HS-27A (cell line): ENCODE data around the gene POMGNT1.
"Not testable (repeated sequence)": the region's sequence is repeated elsewhere in the genome, so short reads cannot be mapped to it uniquely, and the experiment has no call there.

Source experiments
- DNase-seq: peaks from one replicate; pipeline ENCODE4 v3.0.0-alpha.2; 2012; ENCODE audit warnings: low read depth, missing footprints

POMGNT1 gene

DNA sequence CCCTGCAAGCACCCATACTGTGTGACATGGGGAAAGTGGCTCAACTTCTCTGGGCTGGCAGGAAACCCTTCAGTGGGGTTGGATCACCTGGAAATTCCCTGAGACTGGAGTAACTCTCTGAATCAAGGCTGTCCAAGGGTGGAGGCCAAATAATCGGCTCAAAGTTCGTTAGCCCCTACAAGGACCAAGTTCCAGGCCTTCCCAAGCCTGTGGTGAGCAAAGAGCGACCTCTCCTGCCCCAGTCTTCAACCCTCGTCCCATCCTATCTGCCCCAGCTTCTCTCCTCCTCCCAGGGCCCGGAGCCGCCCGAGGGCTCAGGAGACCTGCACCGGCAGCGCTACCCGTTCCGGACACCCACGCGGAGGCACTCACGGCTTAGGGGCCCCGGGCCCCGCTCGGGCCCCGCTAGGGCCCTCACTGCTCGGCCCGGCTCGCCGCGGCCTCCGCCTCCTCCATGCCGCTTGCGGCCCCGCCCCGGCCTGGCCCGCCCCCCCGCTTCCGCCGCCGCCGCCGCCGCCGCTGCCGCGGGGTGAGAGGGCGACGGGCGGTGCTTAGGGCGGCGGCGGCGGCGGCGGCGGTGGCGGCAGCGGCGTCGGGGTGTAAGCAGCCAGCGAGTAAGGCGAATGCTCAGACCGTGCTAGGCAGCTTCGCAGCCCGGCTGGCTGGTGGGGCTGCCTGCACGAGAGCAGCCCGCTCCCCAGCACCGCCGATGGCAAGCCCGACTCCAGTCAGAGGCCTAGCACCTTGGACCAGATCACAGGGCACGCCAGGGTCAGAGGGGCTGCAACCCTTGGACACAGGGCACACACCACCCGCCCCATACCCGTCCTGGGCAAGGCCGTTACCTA is at the start of gene POMGNT1:
TSS of gene POMGNT1 (minus strand) at position 471 of the 848 bp plus-strand sequence. CDS start 613 bp downstream, outside the sequence.
- DNase-seq, result no peak

DNA sequence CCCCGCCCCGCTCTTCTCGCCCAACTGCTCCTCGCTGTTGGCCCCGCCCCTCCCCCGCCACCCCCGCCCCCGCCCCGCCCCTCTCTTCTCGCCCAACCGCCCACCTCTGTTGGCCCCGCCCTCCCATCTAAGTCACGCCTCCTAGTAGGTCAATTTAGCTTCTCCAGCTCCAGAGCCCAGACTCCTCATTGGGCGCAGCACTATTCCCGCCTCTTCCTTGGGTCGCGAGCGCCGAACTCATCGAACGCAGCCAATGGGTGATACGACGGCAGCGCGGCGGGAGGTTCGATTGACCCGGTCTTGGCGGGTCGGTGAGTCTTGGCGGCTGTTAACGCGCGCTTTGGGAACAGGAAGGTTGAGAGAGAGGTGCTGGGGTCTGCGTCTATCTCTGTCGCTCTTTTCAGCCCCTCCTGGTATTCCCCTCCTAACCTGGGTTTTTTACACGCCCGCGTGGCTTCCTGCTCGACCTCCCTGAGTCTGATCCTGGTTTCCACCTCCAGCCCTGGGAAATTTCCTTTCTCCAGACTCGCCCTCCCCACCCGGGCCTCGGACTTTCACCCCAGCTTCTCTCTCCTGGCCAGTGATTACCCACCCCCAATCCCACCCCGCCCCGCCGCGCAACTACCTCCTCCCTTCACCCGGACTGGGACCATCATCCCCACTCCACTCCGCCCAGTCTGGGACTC is 49.3 kb upstream of the POMGNT1 start, which contains the start of gene RAD54L:
TSS of gene RAD54L (plus strand) at position 328 of the 686 bp plus-strand sequence. CDS start 643 bp downstream, outside the sequence.
- peak; percentile 98 for DNase-seq

DNA sequence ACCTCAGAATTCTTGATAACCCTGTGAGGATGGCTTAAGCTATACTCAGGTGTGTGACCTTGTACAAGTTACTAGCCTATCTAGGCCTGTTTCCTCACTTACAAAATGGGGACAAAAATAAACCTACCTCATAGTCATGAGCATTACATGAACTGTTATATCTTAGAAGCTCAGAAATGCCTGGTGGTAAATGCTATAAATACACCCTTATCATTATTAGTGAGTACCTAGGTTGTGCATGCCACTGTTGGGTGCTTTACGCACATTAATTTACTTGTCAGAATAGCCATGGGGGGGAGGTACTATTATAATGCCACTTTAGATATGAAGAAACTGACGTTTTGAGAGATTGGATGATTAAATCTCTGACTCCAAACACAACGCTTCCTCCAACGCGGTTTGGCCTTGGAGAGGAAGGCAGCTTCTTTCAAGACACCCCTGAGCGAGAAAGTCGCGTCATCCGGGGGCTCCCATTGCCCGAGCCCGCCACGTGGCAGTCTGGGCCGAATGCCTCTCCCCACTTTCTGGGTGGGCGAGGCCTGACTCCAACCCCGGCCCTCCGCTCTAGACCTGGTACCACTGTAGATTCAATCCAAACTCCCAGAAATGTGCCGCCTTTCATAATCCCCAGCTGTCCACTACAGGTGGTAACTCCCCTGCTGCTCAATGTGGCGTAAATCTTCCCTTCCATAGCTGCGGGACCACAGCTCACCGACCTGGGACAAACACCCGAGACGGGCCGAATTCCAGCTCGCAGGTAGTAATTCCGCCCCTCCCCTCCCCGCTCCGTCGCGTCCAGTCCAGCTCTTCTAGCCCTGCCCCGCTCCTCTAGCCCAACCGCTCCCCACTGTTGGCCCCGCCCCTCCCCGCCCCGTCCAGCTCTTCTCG is 48.6 kb upstream of the POMGNT1 start:
- DNase-seq, result no peak

DNA sequence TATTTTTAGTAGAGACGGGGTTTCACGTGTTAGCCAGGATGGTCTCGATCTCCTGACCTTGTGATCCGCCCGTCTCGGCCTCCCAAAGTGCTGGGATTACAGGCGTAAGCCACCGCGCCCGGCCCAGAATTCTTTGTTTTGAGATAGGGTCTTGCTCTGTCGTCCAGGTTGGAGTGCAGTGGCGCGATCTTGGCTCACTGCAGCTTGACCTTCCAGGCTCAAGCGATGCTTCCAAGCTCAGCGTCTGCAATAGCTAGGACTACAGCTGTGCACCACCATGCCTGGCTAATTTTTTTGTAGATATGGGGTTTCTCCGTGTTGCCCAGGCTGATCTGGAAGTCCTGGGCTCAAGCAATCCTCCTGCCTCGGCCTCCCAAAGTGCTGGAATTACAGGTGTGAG is 47.9 kb upstream of the POMGNT1 start:
- DNase-seq, result not testable (repeated sequence)

DNA sequence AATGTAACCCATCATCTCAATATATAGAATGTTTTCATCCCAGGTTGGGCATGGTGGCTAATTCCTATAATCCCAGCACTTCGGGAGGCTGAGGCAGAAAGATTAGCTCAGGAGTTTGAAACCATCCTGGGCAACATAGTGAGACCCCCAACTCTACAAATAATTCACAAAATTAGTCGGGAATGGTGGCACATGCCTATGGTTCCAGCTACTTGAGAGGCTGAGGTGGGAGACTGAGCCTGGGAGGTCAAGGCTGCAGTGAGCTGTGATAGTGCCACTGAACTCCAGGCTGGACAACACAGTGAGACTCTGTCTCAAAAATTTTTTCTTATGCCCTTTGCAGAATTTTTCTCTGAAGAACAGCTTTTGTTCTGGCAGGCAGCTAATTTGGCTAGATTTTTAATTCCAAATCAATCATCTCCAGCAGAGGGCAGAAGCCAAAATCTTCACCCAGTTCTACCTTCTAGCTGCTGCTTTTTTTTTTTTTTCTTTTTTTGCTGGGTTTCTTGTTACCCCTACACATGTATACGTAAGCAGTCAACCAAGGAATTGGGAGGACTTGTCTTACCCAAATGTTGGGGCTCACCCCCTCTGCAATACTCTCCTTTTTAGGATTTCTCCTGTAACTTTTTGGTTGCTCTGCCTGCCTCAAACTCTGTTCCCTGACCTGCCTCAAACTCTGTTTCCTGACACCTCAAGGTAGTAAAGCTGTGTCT is 46.6 kb upstream of the POMGNT1 start:
- peak; percentile 2 for DNase-seq

DNA sequence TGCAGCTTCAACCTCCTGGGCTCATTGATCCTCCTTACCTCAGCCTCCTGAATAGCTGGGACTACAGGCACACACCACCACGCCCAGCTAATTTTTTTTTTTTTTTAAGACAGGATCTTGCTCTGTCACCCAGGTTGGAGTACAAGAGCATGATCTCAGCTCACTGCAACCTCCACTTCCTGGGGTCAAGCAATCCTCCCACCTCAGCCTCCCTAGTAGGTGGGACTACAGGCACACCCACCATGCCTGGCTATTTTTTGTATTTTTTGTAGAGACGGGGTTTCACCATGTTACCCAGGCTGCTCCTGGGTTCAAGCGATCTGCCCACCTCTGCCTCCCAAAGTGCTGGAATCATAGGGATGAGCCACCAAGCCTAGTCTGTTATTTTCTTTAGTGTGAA is 45.6 kb upstream of the POMGNT1 start:
- not testable (repeated sequence) for DNase-seq

DNA sequence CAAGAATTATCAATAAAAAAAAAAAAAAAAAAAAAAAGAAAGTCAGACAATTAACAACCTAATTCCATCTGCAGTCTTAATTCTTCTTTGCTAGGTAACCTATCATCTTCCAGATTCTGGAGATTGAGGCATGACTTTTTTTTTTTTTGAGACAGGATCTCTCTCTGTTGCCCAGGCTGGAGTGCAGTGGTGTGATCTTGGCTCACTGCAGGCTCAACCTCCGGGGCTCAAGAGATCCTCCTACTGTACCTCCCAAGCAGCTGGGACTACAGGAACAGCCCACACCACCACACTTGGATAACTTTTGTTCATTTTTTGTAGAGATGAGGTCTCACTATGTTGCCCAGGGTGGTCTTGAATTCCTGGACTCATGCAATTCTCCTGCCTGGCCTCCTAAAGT is 44.7 kb upstream of the POMGNT1 start:
- no peak for DNase-seq

DNA sequence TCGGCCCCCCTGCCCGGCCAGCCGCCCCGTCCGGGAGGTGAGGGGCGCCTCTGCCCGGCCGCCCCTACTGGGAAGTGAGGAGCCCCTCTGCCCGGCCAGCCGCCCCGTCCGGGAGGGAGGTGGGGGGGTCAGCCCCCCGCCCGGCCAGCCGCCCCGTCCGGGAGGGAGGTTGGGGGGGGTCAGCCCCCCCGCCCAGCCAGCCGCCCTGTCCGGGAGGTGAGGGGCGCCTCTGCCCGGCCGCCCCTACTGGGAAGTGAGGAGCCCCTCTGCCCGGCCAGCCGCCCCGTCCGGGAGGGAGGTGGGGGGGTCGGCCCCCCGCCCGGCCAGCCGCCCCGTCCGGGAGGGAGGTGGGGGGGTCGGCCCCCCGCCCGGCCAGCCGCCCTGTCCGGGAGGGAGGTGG is 43.5 kb upstream of the POMGNT1 start:
- DNase-seq, result not testable (repeated sequence)

DNA sequence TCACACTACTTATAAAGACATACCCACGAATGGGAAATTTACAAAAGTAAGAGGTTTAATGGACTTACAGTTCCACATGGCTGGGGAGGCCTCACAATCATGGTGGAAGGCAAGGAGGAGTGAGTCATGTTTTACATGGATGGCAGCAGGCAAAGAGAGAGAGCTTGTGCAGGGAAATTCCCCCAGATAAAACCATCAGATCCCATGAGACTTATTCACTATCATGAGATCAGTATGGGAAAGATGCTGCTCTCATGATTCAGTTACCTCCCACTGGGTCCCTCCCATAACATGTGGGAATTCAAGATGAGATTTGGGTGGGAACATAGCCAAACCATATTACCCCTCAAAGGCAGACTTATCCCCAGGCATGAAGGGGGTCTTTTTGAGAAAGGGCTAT is 40.6 kb upstream of the POMGNT1 start:
- not testable (repeated sequence) for DNase-seq

DNA sequence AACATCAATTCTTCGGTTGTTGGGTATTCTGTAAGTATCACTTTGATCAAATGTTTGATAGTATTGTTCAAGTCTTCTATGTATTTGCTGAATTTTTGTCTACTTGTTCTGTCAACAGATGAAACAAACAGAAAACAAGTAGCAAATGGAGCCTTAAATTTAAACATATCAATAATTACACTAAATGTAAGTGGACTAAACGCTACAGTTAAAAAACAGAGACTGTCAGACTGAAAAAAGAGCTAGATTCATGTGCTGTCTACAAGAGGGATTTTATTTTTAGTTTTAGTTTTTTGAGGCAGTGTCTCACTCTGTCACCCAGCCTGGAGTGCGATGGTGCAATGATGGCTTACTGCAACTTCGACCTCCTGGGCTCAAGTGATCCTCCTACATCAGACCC is 38.6 kb upstream of the POMGNT1 start:
- DNase-seq, result no peak

DNA sequence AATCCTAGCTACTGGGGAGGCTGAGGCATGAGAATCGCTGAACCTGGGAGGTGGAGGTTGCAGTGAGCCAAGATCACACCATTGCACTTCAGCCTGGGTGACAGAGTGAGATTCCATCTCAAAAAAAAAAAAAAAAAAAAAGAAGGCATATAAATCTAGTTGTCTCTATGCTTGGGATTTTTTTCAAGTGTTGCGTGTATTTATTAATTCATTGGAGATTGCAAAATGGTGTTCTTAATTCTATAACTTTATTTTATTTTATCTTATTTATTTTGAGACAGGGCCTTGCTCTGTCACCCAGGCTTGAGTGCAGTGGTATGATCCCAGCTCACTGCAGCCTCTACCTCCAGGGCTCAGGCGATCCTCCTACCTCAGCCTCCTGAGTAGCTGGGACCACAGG is 33.0 kb upstream of the POMGNT1 start:
- not testable (repeated sequence) for DNase-seq

DNA sequence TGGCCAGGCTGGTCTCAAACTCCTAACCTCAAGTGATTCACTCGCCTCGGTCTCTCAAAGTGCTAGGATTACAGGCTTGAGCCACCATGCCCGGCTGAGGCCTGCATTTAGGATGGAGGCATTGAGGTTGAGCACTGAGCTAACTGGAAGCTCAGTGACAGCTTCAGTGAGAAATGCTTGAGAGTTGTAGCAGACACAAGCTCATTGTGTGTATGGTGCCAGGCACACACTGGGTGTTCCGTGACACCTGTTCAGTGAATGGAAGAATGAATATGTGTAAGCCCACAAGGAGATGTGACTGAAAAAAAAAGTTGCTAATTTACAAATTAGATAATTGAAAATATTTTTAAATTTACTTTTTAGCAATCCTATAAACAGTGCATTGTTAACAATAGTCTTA is 26.7 kb upstream of the POMGNT1 start:
- no peak for DNase-seq

DNA sequence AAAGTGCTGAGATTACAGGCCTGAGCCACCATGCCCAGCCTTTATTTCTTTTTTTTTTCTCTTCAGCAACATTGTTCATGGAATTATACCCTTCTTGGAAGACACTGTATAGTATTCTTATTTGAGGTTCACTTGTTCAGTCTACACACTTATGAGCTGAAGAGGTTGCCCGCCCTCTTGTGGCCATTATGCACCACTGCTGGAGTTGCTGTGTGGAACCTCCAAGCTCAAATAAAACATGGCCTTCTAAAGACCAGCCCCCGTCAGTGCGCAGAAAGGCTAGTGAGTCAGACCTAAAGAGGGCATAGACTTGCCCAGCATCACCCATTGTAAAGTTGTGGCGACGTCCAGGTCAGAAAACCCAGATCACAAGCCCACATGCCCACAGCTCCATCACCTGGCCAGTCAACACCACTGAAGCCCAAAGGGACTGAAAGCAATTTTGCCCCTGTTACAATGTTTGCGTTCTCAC is 25.3 kb upstream of the POMGNT1 start:
- peak; percentile 81 for DNase-seq

DNA sequence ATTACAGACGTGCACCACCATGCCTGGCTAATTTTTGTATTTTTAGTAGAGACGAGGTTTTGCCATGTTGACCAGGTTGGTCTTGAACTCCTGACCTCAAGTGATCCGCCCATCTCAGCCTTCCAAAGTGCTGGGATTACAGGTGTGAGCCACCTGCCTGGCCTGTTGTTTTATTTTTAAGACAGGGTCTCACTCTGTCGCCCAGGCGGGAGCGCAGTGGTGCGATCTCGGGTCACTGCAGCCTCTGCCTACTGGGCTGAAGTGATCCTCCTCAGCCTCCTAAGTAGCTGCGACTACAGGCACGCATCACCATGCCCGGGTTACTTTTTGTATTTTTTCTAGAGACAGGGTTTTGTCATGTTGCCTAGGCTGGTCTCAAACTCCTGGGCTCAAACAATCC is 24.8 kb upstream of the POMGNT1 start:
- not testable (repeated sequence) for DNase-seq

DNA sequence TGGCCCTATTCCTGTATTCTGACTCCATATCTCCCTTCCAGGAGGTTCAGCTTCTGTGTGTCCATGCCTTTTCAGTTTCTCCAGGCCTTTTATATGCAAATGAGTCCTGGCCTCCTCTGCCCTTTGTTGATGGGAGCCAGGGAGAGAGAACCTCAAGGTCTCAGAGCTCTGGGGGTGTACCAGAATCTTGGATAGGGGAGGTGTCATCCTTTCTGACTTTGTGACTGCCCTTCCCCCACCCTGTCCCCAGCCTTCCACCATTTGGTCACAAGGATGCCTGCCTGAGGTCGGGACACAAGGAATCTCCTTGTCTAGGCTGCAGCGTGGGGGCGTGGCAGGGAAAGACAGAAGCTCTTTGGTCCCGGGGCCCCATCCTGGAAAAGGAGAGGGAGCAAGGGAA is 23.5 kb upstream of the POMGNT1 start:
- no peak for DNase-seq

DNA sequence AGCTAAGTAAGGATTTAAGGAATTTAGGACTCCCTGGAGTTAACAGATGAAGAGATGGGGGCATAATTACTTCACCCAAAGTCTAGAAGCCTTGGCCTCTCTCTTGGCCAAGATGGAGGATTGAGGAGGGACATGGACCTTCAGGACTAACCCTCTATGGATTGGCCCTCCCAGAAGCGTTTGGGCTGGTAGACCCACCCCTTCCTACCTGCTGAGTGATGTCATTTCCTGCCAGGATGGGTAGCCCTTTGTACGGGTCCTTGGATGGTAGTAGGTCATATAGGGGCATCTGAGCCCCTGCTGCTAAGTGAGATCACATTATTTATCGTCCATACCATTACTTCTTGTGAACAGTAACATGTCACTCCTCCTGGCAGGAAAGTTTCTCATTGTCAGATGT is 22.6 kb upstream of the POMGNT1 start:
- no peak for DNase-seq

DNA sequence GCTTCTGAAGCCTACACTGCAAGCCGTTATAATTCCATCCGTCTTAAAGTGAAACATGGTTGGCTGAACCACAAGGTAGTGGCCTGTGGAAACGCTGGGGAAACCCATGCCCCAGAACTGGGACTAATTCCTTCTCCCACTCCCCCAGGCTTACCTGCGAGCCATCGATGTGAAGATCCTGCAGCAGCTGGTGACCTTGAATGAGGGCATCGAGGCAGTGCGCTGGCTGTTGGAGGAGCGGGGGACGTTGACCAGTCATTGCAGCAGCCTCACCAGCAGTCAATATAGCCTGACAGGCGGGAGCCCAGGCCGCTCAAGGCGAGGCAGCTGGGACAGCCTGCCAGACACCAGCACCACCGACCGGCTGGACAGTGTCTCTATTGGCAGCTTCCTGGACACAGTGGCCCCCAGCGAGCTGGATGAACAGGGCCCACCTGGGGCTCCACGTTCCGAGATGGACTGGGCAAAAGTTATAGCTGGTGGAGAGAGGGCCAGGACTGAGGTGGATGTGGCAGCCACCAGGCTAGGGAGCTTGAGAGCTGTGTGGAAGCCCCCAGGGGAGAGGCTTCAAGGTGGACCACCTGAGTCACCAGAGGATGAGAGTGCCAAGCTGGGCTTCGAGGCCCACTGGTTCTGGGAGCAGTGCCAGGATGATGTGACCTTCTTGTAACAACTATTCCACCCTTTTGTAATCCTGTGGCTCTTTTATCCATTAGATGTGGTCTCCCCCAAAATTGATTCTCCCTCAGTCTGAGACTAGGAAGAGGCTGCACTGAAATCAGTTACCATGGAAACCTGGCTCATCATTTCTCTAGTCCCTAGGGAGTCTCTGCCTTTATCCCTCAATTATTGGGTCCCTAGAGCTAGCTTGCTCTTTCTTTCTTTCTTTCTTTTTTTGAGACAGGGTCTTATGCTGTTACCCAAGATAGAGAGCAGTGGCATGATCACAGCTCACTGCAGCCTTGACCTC is 21.6 kb upstream of the POMGNT1 start:
- no peak for DNase-seq

DNA sequence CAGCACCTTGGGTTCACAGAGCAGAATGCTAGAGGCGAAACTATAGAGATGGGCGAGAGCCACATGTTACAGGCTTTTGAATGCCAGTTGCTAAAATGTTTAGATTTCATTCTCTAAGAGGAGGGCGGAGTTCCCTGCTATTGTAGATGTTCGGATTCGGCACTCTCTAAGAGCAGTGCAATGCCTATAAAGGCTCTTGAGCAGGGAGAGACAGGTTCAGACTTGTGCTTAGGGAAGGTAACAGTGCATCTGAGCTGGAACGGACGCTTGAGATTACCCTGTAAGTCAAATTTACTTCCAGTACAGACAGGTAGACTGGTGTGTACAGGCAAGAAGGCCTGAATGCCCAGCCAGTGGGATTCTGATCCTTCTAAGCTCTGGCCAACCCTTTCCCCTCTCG is 20.2 kb upstream of the POMGNT1 start:
- no peak for DNase-seq

DNA sequence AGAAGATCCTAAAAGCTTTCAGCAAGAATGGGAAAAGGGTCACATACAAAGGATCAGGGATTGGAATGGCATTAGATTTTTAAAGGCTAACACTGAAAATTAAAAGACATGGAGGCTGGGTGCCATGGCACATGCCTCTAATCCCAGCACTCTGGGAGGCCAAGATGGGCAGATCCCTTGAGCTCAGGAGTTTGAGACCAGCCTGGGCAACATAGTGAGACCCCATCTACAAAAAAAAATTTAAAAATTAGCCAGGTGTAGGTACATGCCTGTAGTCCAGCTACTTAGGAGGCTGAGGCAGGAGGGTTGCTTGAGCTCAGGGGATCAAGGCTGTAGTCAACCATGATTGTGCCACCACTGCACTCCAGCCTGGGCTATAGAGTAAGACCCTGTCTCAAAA is 17.3 kb upstream of the POMGNT1 start:
- no peak for DNase-seq

DNA sequence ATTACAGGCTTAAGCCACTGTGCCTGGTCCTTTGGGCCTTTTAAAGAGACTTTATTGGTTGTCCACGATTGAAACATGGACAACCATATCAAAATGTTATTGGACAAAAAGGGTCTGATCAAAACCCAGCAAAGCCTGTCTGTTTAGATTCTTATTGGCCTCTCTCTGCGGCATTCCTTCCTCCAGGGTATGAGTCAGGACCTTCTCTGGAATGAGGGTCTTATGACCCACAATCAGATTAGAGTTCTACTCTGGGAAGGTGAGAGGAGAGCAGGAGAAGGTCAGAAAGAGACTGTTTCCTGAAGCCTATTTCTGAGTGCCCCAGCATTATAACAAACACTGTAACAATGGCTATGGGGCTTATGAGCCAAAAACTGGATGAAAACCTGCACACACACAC is 12.8 kb upstream of the POMGNT1 start:
- no peak for DNase-seq
